Natural killer cell (primary cell): Measurements from ENCODE around the gene EYS. TPM values are rescaled to one million over a fixed set of nuclear protein-coding genes. Genes with fewer than 3 reads are reported as not detected.

Source experiments
- ATAC-seq, 3 donors: fragments of 150-1000 bp in 2 of 3; fragments of 200-7000 bp in 1 of 3; cut with Tn5 transposase; 1 replicate in 1 of 3; 2 replicates in 2 of 3; pipeline ENCODE4 v1.10.0; 2021; ENCODE audit warnings: mild to moderate bottlenecking in 2 of 3, moderate library complexity in 2 of 3
- DNase-seq, 2 donors: peaks; one replicate each; pipeline versions ENCODE4 v3.0.0 to v3.0.0-alpha.2; 2013 to 2021; ENCODE audit warnings: mixed read lengths in 1 of 2
- H3K27ac ChIP-seq: one replicate; pipeline ENCODE4 v1.5.1; 2013; ENCODE audit warnings: mild to moderate bottlenecking, low read length
- H3K27me3 ChIP-seq: one replicate; pipeline ENCODE4 v1.6.1; 2013; ENCODE audit warnings: low read length; ENCODE audit not compliant: control insufficient read depth, insufficient read depth
- H3K36me3 ChIP-seq: one replicate; pipeline ENCODE4 v1.6.1; 2013; ENCODE audit warnings: low read length; ENCODE audit not compliant: control insufficient read depth, insufficient read depth
- H3K4me1 ChIP-seq: one replicate; pipeline ENCODE4 v1.6.1; 2013; ENCODE audit warnings: low read length; ENCODE audit not compliant: control insufficient read depth, insufficient read depth
- H3K4me3 ChIP-seq: one replicate; pipeline ENCODE4 v1.5.1; 2013; ENCODE audit warnings: low read length
- H3K9me3 ChIP-seq: one replicate; pipeline ENCODE4 v1.6.1; 2013; ENCODE audit warnings: low read length; ENCODE audit not compliant: control insufficient read depth, insufficient read depth
- H3K27ac Mint-ChIP-seq, 2 donors: one replicate each; pipeline ENCODE4 v1.8.0; 2022; ENCODE audit warnings: mild to moderate bottlenecking in 2 of 2, mixed read lengths in 2 of 2, moderate library complexity in 1 of 2
- H3K27me3 Mint-ChIP-seq, 2 donors: one replicate each; pipeline ENCODE4 v1.8.0; 2022; ENCODE audit warnings: low read depth in 2 of 2, mixed read lengths in 2 of 2
- H3K36me3 Mint-ChIP-seq: one replicate; pipeline ENCODE4 v1.8.0; 2022; ENCODE audit warnings: mixed read lengths
- H3K4me1 Mint-ChIP-seq, 2 donors: one replicate each; pipeline ENCODE4 v1.8.0; 2022; ENCODE audit warnings: mixed read lengths in 2 of 2
- H3K4me3 Mint-ChIP-seq: one replicate; pipeline ENCODE4 v1.8.0; 2022; ENCODE audit warnings: mild to moderate bottlenecking, moderate library complexity, mixed read lengths
- H3K9me3 Mint-ChIP-seq, 2 donors: one replicate each; pipeline ENCODE4 v1.8.0; 2022; ENCODE audit warnings: mixed read lengths in 2 of 2
- WGBS: methylation state at CpG from one replicate; pipeline ENCODE4 v1.1.7; 2013; ENCODE audit warnings: missing lambda C conversion rate; ENCODE audit not compliant: insufficient coverage; 5-methylcytosine and 5-hydroxymethylcytosine counted together
- intact Hi-C: fragments of 100-400 bp; cut with micrococcal nuclease; formaldehyde crosslinking; loops from one replicate; pipeline ENCODE4 v1.14.2; 2022
- total RNA-seq, 4 donors: library from RNA; stranded (reverse); fragments of 120-200 nt in 1 of 4; gene quantifications; one replicate each; pipeline versions ENCODE4 v1.2.3 to v1.2.4, GENCODE V29; 2013 to 2022
- TF ChIP-seq, protein P1 (sequence below): fragments of 200-600 bp; IDR thresholded peaks from one replicate; pipeline ENCODE4 v1.8.0; 2022; ENCODE audit warnings: antibody characterized with exemption

The EYS gene
- total RNA-seq, 3 donors from 2014 or later (not counting 1 experiment from before 2014, with no cell fraction given) = 0.55 TPM; not detected in 2

- Histone ChIP-seq H3K9me3 (no peaks in the 10 kb centered on the region), H3K4me1 (no peaks in the 10 kb centered on the region), H3K4me3 (no peak overlapping the region), H3K27ac (no peak overlapping the region), H3K27me3 (no peaks in the 10 kb centered on the region), H3K36me3 (no peaks in the 10 kb centered on the region)
- DNase-seq (no peak), ATAC-seq (no peak)
- 63% methylated on average over 3 of the region's 4 CpGs for WGBS
- peaks cover 0 to 3% of the 10 kb centered on the region in 2 donors for H3K9me3 Mint-ChIP-seq
- no peak overlapping the region for H3K27ac Mint-ChIP-seq
- intact Hi-C loops = no loop called here
- no peaks in the 10 kb centered on the region for H3K4me1 Mint-ChIP-seq
- no peak overlapping the region for H3K4me3 Mint-ChIP-seq
- TF ChIP-seq, protein P1, sequence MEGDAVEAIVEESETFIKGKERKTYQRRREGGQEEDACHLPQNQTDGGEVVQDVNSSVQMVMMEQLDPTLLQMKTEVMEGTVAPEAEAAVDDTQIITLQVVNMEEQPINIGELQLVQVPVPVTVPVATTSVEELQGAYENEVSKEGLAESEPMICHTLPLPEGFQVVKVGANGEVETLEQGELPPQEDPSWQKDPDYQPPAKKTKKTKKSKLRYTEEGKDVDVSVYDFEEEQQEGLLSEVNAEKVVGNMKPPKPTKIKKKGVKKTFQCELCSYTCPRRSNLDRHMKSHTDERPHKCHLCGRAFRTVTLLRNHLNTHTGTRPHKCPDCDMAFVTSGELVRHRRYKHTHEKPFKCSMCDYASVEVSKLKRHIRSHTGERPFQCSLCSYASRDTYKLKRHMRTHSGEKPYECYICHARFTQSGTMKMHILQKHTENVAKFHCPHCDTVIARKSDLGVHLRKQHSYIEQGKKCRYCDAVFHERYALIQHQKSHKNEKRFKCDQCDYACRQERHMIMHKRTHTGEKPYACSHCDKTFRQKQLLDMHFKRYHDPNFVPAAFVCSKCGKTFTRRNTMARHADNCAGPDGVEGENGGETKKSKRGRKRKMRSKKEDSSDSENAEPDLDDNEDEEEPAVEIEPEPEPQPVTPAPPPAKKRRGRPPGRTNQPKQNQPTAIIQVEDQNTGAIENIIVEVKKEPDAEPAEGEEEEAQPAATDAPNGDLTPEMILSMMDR = no peak
- no peaks in the 10 kb centered on the region for H3K27me3 Mint-ChIP-seq
- H3K36me3 Mint-ChIP-seq = no peaks in the 10 kb centered on the region
Measured at GRCh38 chr6:63859528-63859927, 1847.5 kb downstream of the EYS start.

DNA sequence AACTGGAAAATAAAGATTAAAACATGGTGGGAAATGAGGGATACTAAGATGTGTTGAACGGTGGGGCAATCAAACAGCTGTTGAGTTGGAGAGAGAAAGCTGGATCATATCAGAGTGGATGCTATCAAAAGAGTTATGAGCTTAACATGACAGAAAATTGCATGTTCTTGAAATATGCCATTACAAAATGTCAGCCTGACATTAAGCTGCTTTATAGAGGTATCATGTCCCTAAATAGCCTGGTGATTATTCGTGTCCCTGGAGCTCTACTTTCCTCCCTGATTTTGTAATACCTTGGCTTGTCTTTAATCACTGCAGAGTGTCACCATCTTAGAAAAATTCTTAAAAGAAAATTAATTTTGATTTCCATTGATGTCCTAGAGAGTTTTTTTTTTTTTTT lies 1848.3 kb downstream of the EYS start:
- intact Hi-C loops = no loop called here

GRCh38 chr6:63856271-63856670 lies 1850.8 kb downstream of the EYS start:
- Mint-ChIP-seq H3K36me3 (peaks cover 6% of the 10 kb centered on the region), H3K27me3 (no peaks in the 10 kb centered on the region), H3K4me3 (no peak overlapping the region), H3K4me1 (no peaks in the 10 kb centered on the region), H3K9me3 (peaks cover 4 to 7% of the 10 kb centered on the region in 2 donors), H3K27ac (no peak overlapping the region)
- ATAC-seq (no peak), DNase-seq (no peak)
- Histone ChIP-seq H3K27ac (no peak overlapping the region), H3K27me3 (no peaks in the 10 kb centered on the region), H3K9me3 (no peaks in the 10 kb centered on the region), H3K36me3 (no peaks in the 10 kb centered on the region), H3K4me1 (no peaks in the 10 kb centered on the region), H3K4me3 (no peak overlapping the region)
- intact Hi-C loops = no loop called here
- TF ChIP-seq, protein P1 = no peak
- 85% methylated on average over 1 of the region's 1 CpG for WGBS

More for the DNA sequence above, 1848.3 kb downstream of the EYS start:
- Mint-ChIP-seq H3K4me3 (no peak overlapping the region), H3K27ac (no peak overlapping the region), H3K4me1 (no peaks in the 10 kb centered on the region), H3K36me3 (no peaks in the 10 kb centered on the region), H3K9me3 (peaks cover 0 to 2% of the 10 kb centered on the region in 2 donors), H3K27me3 (no peaks in the 10 kb centered on the region)
- Histone ChIP-seq H3K4me3 (no peak overlapping the region), H3K9me3 (no peaks in the 10 kb centered on the region), H3K4me1 (no peaks in the 10 kb centered on the region), H3K27ac (no peak overlapping the region), H3K36me3 (no peaks in the 10 kb centered on the region), H3K27me3 (no peaks in the 10 kb centered on the region)
- WGBS = 79% methylated on average over 2 of the region's 2 CpGs
- DNase-seq (no peak), ATAC-seq (no peak)
- TF ChIP-seq, protein P1 = no peak

DNA sequence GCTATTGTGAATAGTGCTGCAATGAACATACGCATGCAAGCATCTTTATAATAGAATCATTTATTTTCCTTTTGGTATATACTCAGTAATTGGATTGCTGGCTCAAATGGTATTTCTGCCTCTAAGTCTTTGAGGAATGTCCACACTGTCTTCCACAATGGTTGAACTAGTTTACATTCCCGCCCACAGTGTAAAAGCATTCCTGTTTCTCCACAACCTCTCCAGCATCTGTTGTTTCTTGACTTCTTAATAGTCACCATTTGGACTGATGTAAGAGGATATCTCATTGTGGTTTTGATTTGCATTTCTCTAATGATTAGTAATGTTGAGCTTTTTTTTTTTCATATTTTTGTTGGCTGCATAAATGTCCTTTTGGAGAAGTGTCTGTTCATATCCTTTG lies 1862.7 kb downstream of the EYS start:
- DNase-seq (no peak), ATAC-seq (no peak)
- TF ChIP-seq, protein P1 = no peak
- no peaks in the 10 kb centered on the region for H3K27me3 ChIP-seq
- H3K27ac ChIP-seq = no peak overlapping the region
- intact Hi-C loops = no loop called here
- no peaks in the 10 kb centered on the region for H3K4me1 ChIP-seq
- H3K36me3 Mint-ChIP-seq = no peaks in the 10 kb centered on the region
- H3K9me3 Mint-ChIP-seq = peaks cover 6 to 9% of the 10 kb centered on the region in 2 donors
- H3K4me3 Mint-ChIP-seq = no peak overlapping the region
- no peak overlapping the region for H3K27ac Mint-ChIP-seq
- H3K4me3 ChIP-seq = no peak overlapping the region
- no peaks in the 10 kb centered on the region for H3K27me3 Mint-ChIP-seq
- 87% methylated on average over 1 of the region's 2 CpGs for WGBS
- H3K36me3 ChIP-seq = no peaks in the 10 kb centered on the region
- no peaks in the 10 kb centered on the region for H3K4me1 Mint-ChIP-seq
- H3K9me3 ChIP-seq = peaks cover 4% of the 10 kb centered on the region
